HG02759 (cell line): ENCODE measurements around the gene EFNA5.
"Not testable (repeated sequence)": the region's sequence is repeated elsewhere in the genome, so short reads cannot be mapped to it uniquely, and the experiment has no call there.

Experiments used
- ATAC-seq: cut with Tn5 transposase; IDR thresholded peaks from one replicate; pipeline ENCODE4 v1.9.1; 2021; ENCODE audit warnings: mild to moderate bottlenecking, moderate library complexity; ENCODE audit not compliant: unreplicated experiment

The EFNA5 gene

DNA sequence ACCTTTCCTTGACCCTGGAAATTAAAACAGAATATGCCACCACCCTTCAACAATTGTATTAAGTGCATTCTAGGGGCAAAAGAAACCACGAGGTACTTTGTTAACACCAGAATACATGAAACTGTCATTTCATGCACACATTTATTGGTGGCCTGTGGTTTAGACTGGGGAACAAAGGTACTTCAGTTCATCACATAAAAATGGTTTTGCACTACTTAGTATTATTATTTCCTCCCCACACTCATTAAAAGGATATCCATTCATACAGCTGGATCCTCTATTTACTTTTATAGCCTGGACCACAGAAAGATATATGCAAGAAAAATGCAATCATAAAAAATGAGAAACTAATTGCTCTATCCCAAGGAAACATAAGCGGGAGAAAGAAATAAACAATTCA, 230.9 kb downstream of the EFNA5 start:
- ATAC-seq: no peak

DNA sequence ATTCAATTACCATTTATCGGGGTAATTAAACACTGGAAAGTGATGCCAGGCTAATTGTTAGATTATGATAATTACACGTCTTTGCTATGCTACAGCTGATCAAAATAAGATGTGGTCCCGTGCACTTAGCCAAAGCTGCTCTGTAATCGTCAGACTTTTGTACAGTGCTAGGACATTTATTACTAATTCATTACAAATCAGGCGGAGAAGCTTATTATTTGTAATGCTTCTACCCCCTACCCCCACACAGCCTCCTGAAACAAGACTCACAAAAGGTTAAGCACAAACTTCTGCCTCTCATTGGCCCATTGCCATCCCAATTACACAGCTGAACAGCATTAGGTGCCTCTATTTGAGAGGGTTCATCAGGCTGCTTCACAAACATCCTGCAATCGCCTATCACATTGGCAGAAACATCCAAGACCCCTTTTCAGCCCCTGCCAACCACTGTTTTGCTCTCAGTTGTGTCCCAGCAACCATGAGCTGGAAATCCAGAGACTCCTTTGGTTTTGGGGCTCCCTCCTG, 232.7 kb downstream of the EFNA5 start:
- ATAC-seq: no peak

DNA sequence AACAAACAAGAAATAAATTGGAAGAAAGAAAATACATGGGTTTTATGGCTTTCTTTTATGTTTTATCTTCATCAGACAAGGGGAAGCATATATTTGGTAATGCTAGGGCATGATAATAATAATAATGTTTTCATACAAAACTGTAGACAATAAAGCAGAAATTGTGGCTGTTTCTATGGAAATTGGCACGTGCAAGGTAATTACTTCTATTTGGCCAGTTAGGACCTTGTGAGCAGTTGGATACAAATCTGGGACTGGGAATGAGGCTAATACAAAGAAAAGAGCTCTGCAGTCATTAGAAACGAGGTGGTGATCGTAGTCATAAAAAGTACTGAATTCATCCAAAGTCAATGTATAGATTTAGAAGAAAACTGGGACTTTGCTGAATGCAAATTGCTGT, 233.6 kb downstream of the EFNA5 start:
- no peak for ATAC-seq

DNA sequence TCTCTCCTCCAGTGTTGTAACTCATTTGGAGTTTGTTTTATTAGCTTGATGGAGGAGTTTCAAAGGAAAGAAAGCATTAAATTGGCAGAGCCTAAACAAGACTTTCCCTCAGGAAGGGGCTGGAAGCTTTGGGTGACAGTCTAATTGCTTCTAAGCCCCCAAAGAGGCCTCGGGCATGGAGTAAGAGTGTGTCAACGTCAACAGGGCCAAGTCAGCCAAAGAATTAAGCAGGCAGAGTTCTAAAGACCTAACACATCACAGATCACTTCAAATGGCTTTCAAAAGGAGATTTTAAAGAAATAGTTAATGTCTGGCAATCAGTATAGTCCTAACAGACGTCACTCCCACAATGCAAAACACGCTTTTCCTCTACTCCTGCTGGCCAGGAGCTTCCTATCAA, 234.5 kb downstream of the EFNA5 start:
- no peak for ATAC-seq

DNA sequence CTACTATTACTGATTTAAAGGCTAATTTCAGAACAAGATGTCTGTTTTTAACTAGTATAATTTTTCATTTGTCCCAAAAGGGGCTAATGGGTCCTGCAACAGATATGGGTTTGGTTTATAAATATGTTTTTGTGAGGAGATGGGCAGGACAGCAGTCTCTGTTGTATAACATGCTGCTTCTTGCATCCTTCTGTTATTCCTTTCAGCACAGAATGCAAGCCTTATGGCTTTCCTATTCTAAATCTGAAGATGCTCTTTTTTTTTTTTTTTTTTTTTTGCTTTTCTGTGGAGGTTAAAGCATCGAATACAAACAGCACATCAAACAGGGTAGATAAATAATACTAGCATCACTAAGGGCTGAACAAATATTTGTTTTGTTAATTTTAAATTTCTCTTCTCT, 235.7 kb downstream of the EFNA5 start:
- no peak for ATAC-seq

DNA sequence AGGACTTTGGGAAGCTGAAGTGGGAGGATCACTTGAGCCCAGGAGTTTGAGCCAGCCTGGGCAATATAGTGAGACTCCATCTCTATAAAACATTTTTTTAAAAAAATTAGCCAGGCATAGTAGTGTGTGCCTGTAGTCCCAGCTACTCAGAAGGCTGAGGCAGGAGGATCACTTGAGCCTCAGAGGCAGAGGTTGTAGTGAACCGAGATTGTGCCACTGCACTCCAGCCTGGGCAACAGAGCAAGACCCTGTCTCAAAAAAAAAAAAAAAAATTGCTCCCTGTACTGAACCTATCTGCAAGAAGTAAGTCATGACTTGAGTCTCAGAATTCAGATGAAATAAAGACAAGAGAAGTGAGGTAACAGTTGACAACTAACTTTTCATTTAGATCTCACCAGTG, 237.1 kb downstream of the EFNA5 start:
- ATAC-seq: not testable (repeated sequence)

DNA sequence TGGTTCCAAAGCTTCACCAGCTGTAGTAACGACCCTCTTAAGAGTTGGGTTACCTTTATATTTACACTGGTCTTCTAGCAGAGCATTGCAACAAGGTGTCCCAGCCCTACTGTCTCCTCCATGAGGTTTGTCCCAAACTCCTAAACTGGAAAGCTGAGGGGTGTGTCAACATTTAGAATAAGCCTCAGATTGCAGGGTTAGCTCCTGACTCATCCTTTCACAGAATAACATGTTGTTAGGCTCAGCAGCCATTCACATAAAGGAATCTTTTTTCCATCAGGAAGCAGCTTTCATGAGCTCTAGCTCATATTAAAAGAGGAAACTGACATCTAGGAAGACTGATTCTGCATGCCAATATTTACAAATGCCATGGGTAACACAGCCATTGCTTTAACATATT, 238.7 kb downstream of the EFNA5 start:
- ATAC-seq: no peak

DNA sequence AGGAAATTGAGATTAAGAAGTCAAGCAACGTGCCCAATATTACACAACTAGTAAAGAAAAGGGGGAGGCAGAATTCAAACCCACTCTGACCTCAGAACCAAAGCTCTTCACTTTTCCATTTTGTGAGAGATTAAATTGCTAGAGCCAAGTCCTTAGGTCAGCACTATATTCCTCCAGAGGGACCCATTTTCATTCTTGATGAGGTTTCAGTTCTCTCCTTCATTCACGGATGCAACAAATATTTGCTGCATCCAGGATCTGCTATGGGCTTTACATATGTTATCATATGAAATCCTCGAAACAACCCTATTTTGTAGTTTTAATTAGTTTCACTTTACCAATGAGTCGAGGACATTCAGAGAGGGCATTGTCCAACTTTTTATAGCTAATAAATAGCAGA, 239.2 kb downstream of the EFNA5 start:
- no peak for ATAC-seq

DNA sequence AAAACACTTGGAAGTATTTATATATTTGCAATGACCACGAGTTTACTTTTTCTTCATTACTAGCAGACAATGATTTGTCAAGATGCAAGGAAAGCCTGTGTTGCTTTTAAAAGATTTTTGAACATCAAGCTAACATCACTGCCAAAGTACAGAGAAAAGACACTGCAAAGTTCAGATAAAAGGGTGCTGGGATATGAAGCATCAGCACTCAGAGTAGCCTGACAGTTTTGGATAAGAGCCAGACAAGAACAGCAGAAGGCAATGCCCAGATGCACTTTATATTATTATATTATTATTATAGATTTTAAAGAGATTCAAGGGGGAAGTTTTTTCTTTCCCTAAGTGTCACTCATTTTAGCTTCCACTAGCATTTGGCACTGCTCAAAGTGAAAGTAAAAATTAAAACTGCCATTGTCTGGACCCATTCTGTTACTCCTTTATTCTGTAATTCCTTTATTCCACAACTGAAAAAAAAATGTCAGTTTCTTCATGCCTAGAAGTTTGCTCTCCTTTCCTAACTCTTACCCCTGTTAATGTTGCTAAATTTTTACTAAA, 240.6 kb downstream of the EFNA5 start:
- ATAC-seq: no peak

DNA sequence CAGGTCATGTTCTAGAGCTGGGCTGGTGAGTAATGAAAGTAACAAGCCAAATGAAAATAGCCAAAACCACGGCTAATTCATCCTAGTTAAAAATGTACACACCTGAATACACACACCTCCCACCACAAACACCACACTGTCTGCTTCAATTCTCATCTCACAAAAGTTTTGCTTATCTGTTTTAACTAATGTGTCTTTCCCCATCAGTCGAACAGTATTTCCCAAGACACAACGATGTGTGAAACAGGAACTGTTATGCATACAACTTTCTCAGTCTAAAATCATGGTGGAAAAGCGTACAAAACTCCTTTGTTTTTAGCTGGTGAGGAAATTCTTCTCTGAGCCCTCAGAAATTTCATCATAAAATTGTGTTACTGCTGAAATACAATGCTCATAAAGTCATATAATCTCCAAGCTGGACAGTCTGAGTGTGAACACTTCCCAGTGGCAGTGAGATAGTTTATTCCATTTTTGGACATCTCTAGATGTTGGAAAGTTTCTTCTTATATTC, 242.4 kb downstream of the EFNA5 start:
- peak; percentile 53 for ATAC-seq

DNA sequence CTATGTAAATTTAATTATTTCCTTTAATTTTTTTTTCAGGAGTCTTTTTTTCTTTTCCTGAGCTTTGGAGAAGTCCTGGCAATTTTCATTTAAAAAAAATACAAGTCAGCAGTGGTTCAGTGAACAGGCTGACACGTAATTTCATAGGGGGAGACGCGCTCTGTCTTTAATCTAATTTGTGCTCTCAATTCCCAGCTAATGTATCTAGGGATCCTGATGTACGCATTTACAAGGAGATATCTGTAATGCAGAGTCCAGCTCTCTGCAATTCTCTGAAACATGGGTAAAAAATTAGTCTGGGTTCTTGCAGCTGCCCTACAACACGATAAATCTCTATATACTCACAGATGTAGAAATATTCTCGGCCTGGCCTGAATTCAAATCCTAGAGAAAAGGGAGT, 243.9 kb downstream of the EFNA5 start:
- ATAC-seq: no peak

DNA sequence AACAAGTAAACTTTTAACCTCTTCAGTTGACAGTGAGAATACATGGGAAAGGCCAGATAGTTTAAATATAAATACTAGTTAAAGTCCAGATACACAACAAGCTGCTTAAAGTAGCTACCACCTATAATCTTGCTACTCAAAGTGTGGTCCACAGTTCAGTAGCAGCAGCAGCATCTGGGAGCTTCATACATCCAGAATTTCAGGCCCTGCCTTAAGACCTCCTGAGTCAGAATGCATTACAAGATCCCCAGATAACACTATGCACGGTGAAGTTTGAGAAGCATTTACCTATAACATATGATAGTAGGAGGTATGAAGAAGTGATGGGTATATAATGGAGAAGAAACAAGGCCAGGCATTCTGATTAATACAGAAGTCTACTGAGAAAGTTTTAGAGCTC, 244.5 kb downstream of the EFNA5 start:
- no peak for ATAC-seq

DNA sequence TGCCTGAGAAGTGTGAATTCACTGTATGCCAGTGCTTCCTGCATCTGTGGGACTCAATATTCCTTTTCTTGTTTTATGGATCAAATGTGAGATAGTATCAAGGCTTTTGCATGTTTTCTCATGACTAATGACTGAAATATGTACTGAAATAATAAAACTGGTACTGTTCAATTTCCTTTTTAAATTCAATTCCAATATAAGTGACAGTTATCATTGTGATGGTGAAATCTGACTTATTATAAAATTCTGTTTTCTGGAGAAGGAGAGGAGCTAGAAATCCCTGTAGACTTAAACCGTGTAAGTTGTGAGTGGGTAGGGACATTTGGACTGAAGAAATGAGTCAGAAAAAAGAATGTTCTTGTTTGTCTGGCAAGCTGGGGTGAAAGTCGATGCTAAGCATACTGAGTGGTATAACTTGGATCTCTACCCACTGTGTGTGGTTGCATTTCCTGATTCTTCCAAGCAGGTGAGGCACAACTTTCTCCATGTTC, 245.2 kb downstream of the EFNA5 start:
- no peak for ATAC-seq

DNA sequence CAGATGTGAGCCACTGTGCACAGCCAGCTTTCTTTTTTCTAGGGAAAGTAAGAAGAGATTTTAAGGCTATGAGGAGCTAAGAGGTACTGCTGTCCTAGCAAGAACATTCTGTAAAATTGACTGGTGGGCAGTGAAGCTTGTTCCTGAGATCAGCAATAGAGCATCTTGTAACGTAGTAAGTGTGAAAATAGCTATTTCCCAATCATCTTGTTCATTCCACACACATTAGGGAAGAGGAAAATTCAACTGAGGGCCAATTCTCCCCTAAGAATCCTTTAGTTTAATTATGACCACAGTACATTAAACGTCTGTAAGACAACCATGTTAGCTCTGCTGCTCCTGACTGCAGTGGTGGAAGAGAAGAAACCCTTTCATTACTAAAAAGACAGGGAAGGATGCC, 246.2 kb downstream of the EFNA5 start:
- no peak for ATAC-seq

DNA sequence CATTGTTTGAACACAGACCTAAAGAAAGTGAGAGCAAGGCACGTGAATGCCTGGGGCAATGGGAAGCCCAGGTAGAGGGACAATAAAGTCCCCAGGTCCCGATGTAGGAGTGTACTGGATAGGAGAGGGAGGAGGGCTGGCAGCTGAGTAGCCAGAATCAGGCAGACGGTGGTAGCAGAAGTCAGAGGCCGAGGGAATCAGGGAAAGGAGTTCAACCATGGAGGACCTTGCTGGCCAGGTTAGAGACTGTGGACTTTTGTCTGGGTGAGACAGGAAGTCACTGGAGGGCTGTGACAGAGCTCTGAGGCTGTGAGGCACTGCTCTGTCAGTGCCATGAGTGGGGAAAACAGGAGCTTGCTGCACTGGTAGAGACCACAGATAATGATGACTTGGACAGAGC, 248.2 kb downstream of the EFNA5 start:
- no peak for ATAC-seq

DNA sequence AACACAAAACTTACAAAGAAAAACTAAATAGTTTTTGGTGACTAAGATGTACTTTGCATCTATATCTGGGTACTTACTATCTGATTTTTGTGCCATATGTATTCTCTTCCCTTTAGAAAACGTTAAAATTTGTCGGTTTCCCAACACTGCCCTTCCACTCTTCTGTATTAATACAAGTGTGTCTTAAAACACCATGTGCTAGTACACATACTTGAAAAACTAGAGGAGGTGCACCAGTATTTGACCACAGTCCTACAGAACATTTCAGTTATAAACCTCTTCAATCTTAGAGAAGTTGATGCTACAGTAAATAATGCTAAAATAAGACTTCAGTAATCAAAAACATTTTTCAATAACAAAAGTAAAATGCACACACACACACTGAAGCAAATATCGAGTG, 251.2 kb downstream of the EFNA5 start:
- no peak for ATAC-seq

DNA sequence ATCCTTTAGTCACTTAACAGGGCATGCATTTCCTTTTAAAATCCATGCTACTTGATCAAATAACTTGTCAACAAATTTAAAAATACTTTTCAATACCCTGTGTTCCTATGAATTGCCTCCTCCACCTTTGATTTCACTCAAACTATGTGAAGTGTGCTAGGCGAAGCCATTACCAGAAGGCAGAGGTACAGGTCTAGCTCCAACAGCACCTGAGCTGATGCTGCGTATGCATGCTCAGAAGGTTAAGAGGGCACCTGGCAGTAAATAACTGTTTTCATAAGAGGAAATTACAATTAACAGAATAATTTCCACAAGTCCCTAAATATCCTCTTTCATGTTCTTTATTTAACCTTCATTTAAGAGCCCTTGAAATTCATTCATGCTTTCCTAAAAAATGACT, 251.8 kb downstream of the EFNA5 start:
- ATAC-seq: no peak

DNA sequence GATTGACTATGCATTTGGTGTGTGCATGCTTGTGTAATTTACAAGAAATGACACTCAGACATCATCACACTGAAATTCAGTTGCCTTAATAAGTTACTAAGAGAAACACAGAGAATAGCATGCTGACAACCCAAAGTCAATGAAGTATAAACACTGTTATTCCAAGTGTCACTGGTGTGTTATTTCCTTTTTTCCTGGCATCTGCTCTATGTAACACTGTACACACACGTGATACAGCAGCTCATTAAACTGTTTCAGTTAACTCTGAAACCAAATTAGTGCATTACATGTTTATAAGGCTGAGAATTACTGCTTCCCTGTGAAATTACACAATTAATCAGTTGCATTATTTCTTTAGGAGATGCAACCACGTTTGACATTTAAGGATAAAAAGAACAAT, 252.7 kb downstream of the EFNA5 start:
- ATAC-seq: no peak

DNA sequence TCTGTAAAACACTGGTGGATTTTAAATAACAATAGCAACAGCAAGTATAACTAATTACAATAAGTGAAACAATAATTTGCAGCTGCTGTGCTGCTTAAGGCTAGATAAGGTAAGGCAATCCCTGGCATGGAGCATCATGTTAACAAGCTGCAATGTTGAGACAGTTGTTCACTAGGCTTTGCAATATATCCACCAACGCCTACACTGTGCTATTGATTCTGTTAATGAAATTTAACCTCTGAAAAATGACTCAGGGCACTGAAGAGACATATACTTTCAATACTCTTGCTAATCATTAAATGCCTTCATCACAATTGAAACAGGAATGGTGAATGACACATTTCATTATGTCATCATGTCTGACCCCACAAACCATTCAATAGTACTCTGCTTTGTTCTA, 255.0 kb downstream of the EFNA5 start:
- ATAC-seq: peak; percentile 53

DNA sequence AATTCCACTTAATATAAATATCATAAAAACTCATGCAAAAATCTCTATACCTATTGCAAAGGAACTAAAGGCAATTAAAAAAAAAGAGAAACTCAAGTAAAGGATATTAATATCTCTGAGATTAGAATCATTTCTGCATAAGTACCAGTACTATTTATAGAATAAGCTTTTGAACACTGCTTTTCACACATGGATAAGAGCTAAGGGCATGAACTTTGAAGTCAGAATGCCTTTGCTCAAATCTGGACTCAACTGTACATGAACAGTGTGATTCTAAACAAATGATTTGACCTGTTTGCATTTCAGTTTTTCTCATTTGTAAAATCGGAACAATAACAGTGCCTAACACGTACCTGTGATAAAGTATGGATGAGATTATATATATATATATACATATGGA, 255.9 kb downstream of the EFNA5 start:
- no peak for ATAC-seq

DNA sequence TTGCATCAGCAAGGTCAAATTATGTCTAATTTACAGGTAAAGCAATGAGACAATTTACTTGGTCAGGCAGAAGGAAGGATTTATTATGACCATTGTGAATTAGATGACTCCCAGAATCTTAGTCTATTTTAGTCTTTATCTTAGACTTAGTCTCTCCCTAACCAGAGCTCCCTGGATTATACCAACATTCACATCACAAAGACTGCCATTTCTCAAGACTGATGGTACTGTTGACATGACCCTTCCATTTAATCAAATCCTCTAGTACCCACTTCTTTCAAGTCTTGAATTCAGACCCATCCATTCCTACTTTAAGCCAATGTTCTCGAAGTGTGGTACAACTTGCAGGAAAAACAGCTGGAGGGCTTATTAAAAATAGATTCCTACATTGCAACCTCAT, 257.0 kb downstream of the EFNA5 start:
- no peak for ATAC-seq

DNA sequence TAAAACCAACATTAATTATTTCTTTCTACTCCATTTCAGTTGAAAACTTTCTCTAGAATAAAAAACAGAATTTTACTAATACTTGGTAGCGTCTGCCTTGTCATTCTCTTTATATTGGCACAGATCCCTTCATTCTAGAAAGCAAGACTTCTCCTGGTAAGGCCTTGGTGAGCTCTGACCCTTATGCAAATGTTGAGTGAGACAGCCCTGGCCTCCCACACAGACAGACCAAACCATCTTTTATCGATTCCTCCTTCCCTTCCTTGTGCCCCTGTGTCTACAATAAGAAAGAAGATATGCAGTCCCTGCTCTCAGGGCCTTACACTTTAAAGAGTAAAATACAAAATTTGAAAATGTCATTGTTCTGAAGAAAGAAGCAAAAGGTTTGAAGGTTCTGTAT, 262.2 kb downstream of the EFNA5 start:
- peak; percentile 81 for ATAC-seq

DNA sequence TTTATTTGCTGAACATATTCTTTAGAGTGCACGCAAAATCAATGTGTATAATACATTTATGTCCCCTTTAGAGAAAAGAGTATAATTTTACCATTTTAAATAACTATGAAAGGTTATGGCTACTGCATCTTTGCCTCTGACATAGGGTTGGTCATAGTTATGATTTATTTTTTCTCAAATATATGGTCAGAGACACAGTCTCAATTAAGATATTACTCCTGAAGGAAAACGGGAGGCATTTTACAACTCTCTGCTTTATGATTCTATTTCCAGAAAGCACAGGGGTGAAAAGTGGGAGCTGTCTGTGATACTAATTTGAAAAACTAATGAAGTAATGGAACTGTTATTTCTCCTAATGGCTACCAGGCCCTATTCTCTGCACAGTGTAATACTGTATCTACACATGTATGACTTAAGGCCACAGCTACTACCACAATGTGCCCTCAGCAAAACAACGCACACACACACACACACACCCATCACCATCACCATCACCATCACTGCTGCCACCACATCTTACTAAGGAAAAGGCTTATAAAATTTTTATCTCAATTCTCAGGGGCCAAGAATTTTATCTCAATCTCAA, 262.9 kb downstream of the EFNA5 start:
- ATAC-seq: no peak
